HEK293 (cell line): ENCODE results near the gene YBX3.

Source experiments
- CTCF ChIA-PET: fragments of 350-600 bp; formaldehyde crosslinking; extraction: SDS; loops from one replicate; lab custom pipeline; 2021; ENCODE audit warnings: antibody characterized with exemption; lab: Yijun Ruan, JAX
- POLR2A ChIA-PET: fragments of 300-600 bp; formaldehyde crosslinking; extraction: SDS; loops from one replicate; lab custom pipeline; 2020; ENCODE audit warnings: antibody characterized with exemption, inconsistent platforms; lab: Yijun Ruan, JAX
- H3K27ac ChIP-seq: fragments of 200-500 bp; sonication (Bioruptor generic); 2 replicates; pipeline ENCODE4 v1.5.1; 2014; ENCODE audit warnings: low read depth, low read length, control low read depth, inconsistent platforms; ENCODE audit errors: extremely low read depth
- H3K36me3 ChIP-seq, 2 experiments: fragments of 200-500 bp in 1 of 2; sonication (Bioruptor generic) in 1 of 2; 1 replicate in 1 of 2; 2 replicates in 1 of 2; pipeline ENCODE4 v1.5.1; 2014 to 2017; ENCODE audit warnings: inconsistent platforms in 2 of 2, low read length in 2 of 2; ENCODE audit not compliant: control insufficient read depth in 2 of 2, insufficient read depth in 1 of 2
- H3K4me1 ChIP-seq: fragments of 200-500 bp; sonication (Bioruptor generic); 2 replicates; pipeline ENCODE4 v1.5.1; 2014; ENCODE audit warnings: mild to moderate bottlenecking, low read length, inconsistent platforms; ENCODE audit not compliant: control insufficient read depth, insufficient read depth
- H3K4me3 ChIP-seq: 2 replicates; pipeline ENCODE4 v1.5.1; 2011; ENCODE audit warnings: low read depth, mild to moderate bottlenecking, control low read depth, low read length, moderate library complexity
- H3K9me3 ChIP-seq: fragments of 200-500 bp; sonication (Bioruptor generic); 2 replicates; pipeline ENCODE4 v1.5.1; 2014; ENCODE audit warnings: low read depth, low read length, inconsistent platforms; ENCODE audit not compliant: control insufficient read depth, insufficient read depth
- FEZF1 ChIP-seq: fragments of 450-650 bp; formaldehyde crosslinking; IDR thresholded peaks from 2 replicates; pipeline ENCODE4 v1.5.1; 2016; ENCODE audit warnings: missing biosample characterization, missing genetic modification characterization
- GLIS1 ChIP-seq: fragments of 450-650 bp; formaldehyde crosslinking; IDR thresholded peaks from 2 replicates; pipeline ENCODE4 v1.5.1; 2016; ENCODE audit warnings: missing biosample characterization, missing genetic modification characterization
- HIC1 ChIP-seq: fragments of 450-650 bp; formaldehyde crosslinking; IDR thresholded peaks from 2 replicates; pipeline ENCODE4 v1.5.1; 2016; ENCODE audit warnings: missing biosample characterization, missing genetic modification characterization
- OSR2 ChIP-seq: fragments of 450-650 bp; formaldehyde crosslinking; IDR thresholded peaks from 2 replicates; pipeline ENCODE4 v1.5.1; 2016; ENCODE audit warnings: missing biosample characterization, missing genetic modification characterization
- SALL2 ChIP-seq: fragments of 450-650 bp; formaldehyde crosslinking; IDR thresholded peaks from 2 replicates; pipeline ENCODE4 v1.5.0; 2017; ENCODE audit warnings: missing biosample characterization, mild to moderate bottlenecking, missing genetic modification characterization, borderline replicate concordance
- WT1 ChIP-seq: fragments of 450-650 bp; formaldehyde crosslinking; IDR thresholded peaks from 2 replicates; pipeline ENCODE4 v1.5.1; 2016; ENCODE audit warnings: missing biosample characterization, missing genetic modification characterization
- ZBTB8A ChIP-seq: fragments of 450-650 bp; formaldehyde crosslinking; IDR thresholded peaks from 2 replicates; pipeline ENCODE4 v1.5.1; 2016; ENCODE audit warnings: missing biosample characterization, missing genetic modification characterization
- ZNF169 ChIP-seq: fragments of 450-650 bp; formaldehyde crosslinking; IDR thresholded peaks from 2 replicates; pipeline ENCODE4 v1.5.1; 2016; ENCODE audit warnings: missing biosample characterization, missing genetic modification characterization
- ZNF211 ChIP-seq: fragments of 450-650 bp; formaldehyde crosslinking; IDR thresholded peaks from 2 replicates; pipeline ENCODE4 v1.5.1; 2016; ENCODE audit warnings: low read depth, missing biosample characterization, missing genetic modification characterization
- ZNF214 ChIP-seq: fragments of 450-650 bp; formaldehyde crosslinking; IDR thresholded peaks from 2 replicates; pipeline ENCODE4 v1.5.1; 2017; ENCODE audit warnings: missing biosample characterization, mild to moderate bottlenecking, missing genetic modification characterization, borderline replicate concordance
- ZNF248 ChIP-seq: fragments of 450-650 bp; formaldehyde crosslinking; IDR thresholded peaks from 2 replicates; pipeline ENCODE4 v1.5.1; 2017; ENCODE audit warnings: missing biosample characterization, missing genetic modification characterization
- ZNF280D ChIP-seq: fragments of 450-650 bp; formaldehyde crosslinking; IDR thresholded peaks from 2 replicates; pipeline ENCODE4 v1.5.1; 2016; ENCODE audit warnings: missing biosample characterization, missing genetic modification characterization
- ZNF488 ChIP-seq: fragments of 450-650 bp; formaldehyde crosslinking; IDR thresholded peaks from 2 replicates; pipeline ENCODE4 v1.5.1; 2016; ENCODE audit warnings: missing biosample characterization, missing genetic modification characterization
- ZNF518A ChIP-seq: fragments of 450-650 bp; formaldehyde crosslinking; conservative IDR thresholded peaks from 2 replicates; pipeline ENCODE4 v1.5.1; 2016; ENCODE audit warnings: low read depth, missing biosample characterization, missing genetic modification characterization
- ZNF530 ChIP-seq: fragments of 450-650 bp; formaldehyde crosslinking; IDR thresholded peaks from 2 replicates; pipeline ENCODE4 v1.5.1; 2016; ENCODE audit warnings: low read depth, missing biosample characterization, missing genetic modification characterization
- ZNF580 ChIP-seq: fragments of 450-650 bp; formaldehyde crosslinking; IDR thresholded peaks from 2 replicates; pipeline ENCODE4 v1.5.1; 2016; ENCODE audit warnings: missing biosample characterization, missing genetic modification characterization
- ZNF624 ChIP-seq: fragments of 450-650 bp; formaldehyde crosslinking; IDR thresholded peaks from 2 replicates; pipeline ENCODE4 v1.5.1; 2017; ENCODE audit warnings: missing biosample characterization, missing genetic modification characterization
- ZNF670 ChIP-seq: fragments of 450-650 bp; formaldehyde crosslinking; IDR thresholded peaks from 2 replicates; pipeline ENCODE4 v1.5.1; 2016; ENCODE audit warnings: missing biosample characterization, missing genetic modification characterization, low read depth
- ZNF776 ChIP-seq: fragments of 450-650 bp; formaldehyde crosslinking; IDR thresholded peaks from 2 replicates; pipeline ENCODE4 v1.5.0; 2017; ENCODE audit warnings: missing biosample characterization, missing genetic modification characterization, borderline replicate concordance
- ZNF843 ChIP-seq: fragments of 450-650 bp; formaldehyde crosslinking; IDR thresholded peaks from 2 replicates; pipeline ENCODE4 v1.5.1; 2016; ENCODE audit warnings: missing biosample characterization, missing genetic modification characterization
- ZXDB ChIP-seq: fragments of 450-650 bp; formaldehyde crosslinking; IDR thresholded peaks from 2 replicates; pipeline ENCODE4 v1.5.1; 2016; ENCODE audit warnings: missing biosample characterization, missing genetic modification characterization

YBX3 gene

GRCh38 chr12:10740182-10740581 is 17.1 kb upstream of the YBX3 start (continued):
- no peak for TF ChIP-seq ZNF280D (tag by site-specific recombination)
- no peak for TF ChIP-seq HIC1

- no peaks in the 10 kb centered on the region for H3K9me3 ChIP-seq
- ChIA-PET CTCF (interaction anchor here (0.5 to 3.1 kb wide), 3 partner anchors 11 to 502 kb away, joined by 3 to 16 read pairs (median 4); no protein-coding TSS in a partner anchor), POLR2A (no interaction called here)
- no peak overlapping the region for H3K4me3 ChIP-seq
- H3K36me3 ChIP-seq = no peaks in the 10 kb centered on the region
- no peaks in the 10 kb centered on the region for H3K4me1 ChIP-seq
- no peak overlapping the region for H3K27ac ChIP-seq
- no peak for TF ChIP-seq ZNF169 (tag by site-specific recombination)
- no peak for TF ChIP-seq ZNF670 (tag by site-specific recombination)
- no peak for TF ChIP-seq ZNF518A (tag by site-specific recombination)
- 0 out of 2 replicates have a peak, but pooled peaks have one; percentile 18 for TF ChIP-seq ZXDB
- no peak for TF ChIP-seq ZNF843
- TF ChIP-seq OSR2 (tag by site-specific recombination) = peak; percentile 35; the same call in 1 of the 2 replicates
- peak; percentile 66; the same call in 1 of the 2 replicates for TF ChIP-seq WT1 (tag by site-specific recombination)
- TF ChIP-seq ZNF530 (tag by site-specific recombination) = no peak
- no peak for TF ChIP-seq ZNF488
- TF ChIP-seq ZBTB8A (tag by site-specific recombination) = no peak
- TF ChIP-seq ZNF776 (tag by site-specific recombination) = no peak
- no peak for TF ChIP-seq ZNF211 (tag by site-specific recombination)
- TF ChIP-seq ZNF624 (tag by site-specific recombination) = no peak
- no peak for TF ChIP-seq ZNF248 (tag by site-specific recombination)
- TF ChIP-seq GLIS1 = no peak
- no peak for TF ChIP-seq ZNF580 (tag by site-specific recombination)
- TF ChIP-seq ZNF214 (tag by site-specific recombination) = no peak
- 0 out of 2 replicates have a peak, but pooled peaks have one; percentile 14 for TF ChIP-seq FEZF1 (tag by site-specific recombination)
- TF ChIP-seq SALL2 (tag by site-specific recombination) = no peak
Observed at GRCh38 chr12:10739157-10740118, 16.3 kb upstream of the YBX3 start.
